SK-N-SH treated with all-trans-retinoic acid at 6 μM for 48 hours (cell line): ENCODE measurements around the gene KSR2.
"Not testable (repeated sequence)": the region's sequence is repeated elsewhere in the genome, so short reads cannot be mapped to it uniquely, and the experiment has no call there.

ENCODE experiments used
- ATAC-seq: fragments of 200-7000 bp; cut with Tn5 transposase; 3 replicates; pipeline ENCODE4 v1.9.1; 2020; ENCODE audit warnings: mild to moderate bottlenecking, moderate library complexity
- ARNTL ChIP-seq: fragments of 450-650 bp; formaldehyde crosslinking; IDR thresholded peaks from 2 replicates; pipeline ENCODE4 v1.5.0; 2020; ENCODE audit warnings: low read depth, mild to moderate bottlenecking, moderate library complexity, borderline replicate concordance
- BACH2 ChIP-seq: fragments of 250-450 bp; sonication (Bioruptor Pico); IDR thresholded peaks from 2 replicates; pipeline ENCODE4 v1.9.0; 2021; ENCODE audit warnings: mild to moderate bottlenecking, borderline replicate concordance
- CREB5 ChIP-seq: fragments of 250-450 bp; sonication (Bioruptor Pico); IDR thresholded peaks from 2 replicates; pipeline ENCODE4 v1.5.1; 2020; ENCODE audit warnings: low read depth, mild to moderate bottlenecking, moderate library complexity
- CSDC2 ChIP-seq: fragments of 250-450 bp; sonication (Bioruptor Pico); IDR thresholded peaks from 2 replicates; pipeline ENCODE4 v1.5.0; 2020; ENCODE audit warnings: mild to moderate bottlenecking, moderate library complexity
- CSRNP3 ChIP-seq: fragments of 250-450 bp; sonication (Bioruptor Pico); IDR thresholded peaks from 2 replicates; pipeline ENCODE4 v1.5.1; 2021; ENCODE audit warnings: mild to moderate bottlenecking, moderate library complexity
- ESRRG ChIP-seq: fragments of 250-450 bp; sonication (Bioruptor Pico); IDR thresholded peaks from 2 replicates; pipeline ENCODE4 v1.6.1; 2021; ENCODE audit warnings: mild to moderate bottlenecking
- OSR1 ChIP-seq: fragments of 250-450 bp; sonication (Bioruptor Pico); IDR thresholded peaks from 2 replicates; pipeline ENCODE4 v1.8.0; 2022; ENCODE audit warnings: moderate library complexity, mild to moderate bottlenecking, inconsistent platforms
- PATZ1 ChIP-seq: fragments of 250-450 bp; sonication (Bioruptor Pico); IDR thresholded peaks from 2 replicates; pipeline ENCODE4 v1.8.0; 2020; ENCODE audit warnings: mild to moderate bottlenecking, moderate library complexity, borderline replicate concordance
- POU6F1 ChIP-seq: fragments of 250-450 bp; sonication (Bioruptor Pico); IDR thresholded peaks from 2 replicates; pipeline ENCODE4 v1.8.0; 2021; ENCODE audit warnings: low read depth, mild to moderate bottlenecking, moderate library complexity, borderline replicate concordance
- PPARA ChIP-seq: fragments of 250-450 bp; sonication (Bioruptor Pico); IDR thresholded peaks from 2 replicates; pipeline ENCODE4 v1.5.0; 2020; ENCODE audit warnings: mild to moderate bottlenecking, borderline replicate concordance
- RARB ChIP-seq: fragments of 250-450 bp; sonication (Bioruptor Pico); IDR thresholded peaks from 2 replicates; pipeline ENCODE4 v1.8.0; 2021; ENCODE audit warnings: mild to moderate bottlenecking, moderate library complexity
- SNAI2 ChIP-seq: fragments of 250-450 bp; sonication (Bioruptor Pico); IDR thresholded peaks from 2 replicates; pipeline ENCODE4 v1.5.0; 2020; ENCODE audit warnings: mild to moderate bottlenecking, moderate library complexity
- TOX ChIP-seq: fragments of 250-450 bp; sonication (Bioruptor Pico); IDR thresholded peaks from 2 replicates; pipeline ENCODE4 v1.8.0; 2021; ENCODE audit warnings: mild to moderate bottlenecking, moderate library complexity, borderline replicate concordance
- ZC3H10 ChIP-seq: fragments of 250-450 bp; sonication (Bioruptor Pico); IDR thresholded peaks from 2 replicates; pipeline ENCODE4 v1.5.1; 2021; ENCODE audit warnings: mild to moderate bottlenecking, moderate library complexity
- ZFP3 ChIP-seq: fragments of 250-450 bp; sonication (Bioruptor Pico); IDR thresholded peaks from 2 replicates; pipeline ENCODE4 v1.5.0; 2020; ENCODE audit warnings: mild to moderate bottlenecking, moderate library complexity
- ZFP30 ChIP-seq: fragments of 450-650 bp; formaldehyde crosslinking; IDR thresholded peaks from 2 replicates; pipeline ENCODE4 v1.5.0; 2022; ENCODE audit warnings: mild to moderate bottlenecking, moderate library complexity
- ZNF565 ChIP-seq: fragments of 450-650 bp; formaldehyde crosslinking; conservative IDR thresholded peaks from 2 replicates; pipeline ENCODE4 v1.5.0; 2020; ENCODE audit warnings: low read depth, mild to moderate bottlenecking, moderate library complexity
- ZNF70 ChIP-seq: fragments of 450-650 bp; formaldehyde crosslinking; IDR thresholded peaks from 2 replicates; pipeline ENCODE4 v1.5.0; 2020; ENCODE audit warnings: mild to moderate bottlenecking, moderate library complexity
- ZNF8 ChIP-seq: fragments of 450-650 bp; formaldehyde crosslinking; IDR thresholded peaks from 2 replicates; pipeline ENCODE4 v1.5.0; 2020; ENCODE audit warnings: mild to moderate bottlenecking, moderate library complexity

The KSR2 gene

GRCh38 chr12:118011961-118012360 is 43.2 kb upstream of the KSR2 start:
- TF ChIP-seq SNAI2 (no peak), BACH2 (CRISPR knock-in tag) (no peak), TOX (no peak), PATZ1 (CRISPR knock-in tag) (no peak), ZFP30 (CRISPR knock-in tag) (no peak), ESRRG (CRISPR knock-in tag) (no peak), PPARA (CRISPR knock-in tag) (no peak), ARNTL (no peak), CREB5 (CRISPR knock-in tag) (no peak), RARB (no peak), ZNF70 (CRISPR knock-in tag) (no peak)
- no peak for ATAC-seq

GRCh38 chr12:118011377-118011776 is 42.6 kb upstream of the KSR2 start:
- no peak for TF ChIP-seq CSRNP3
- TF ChIP-seq POU6F1 (CRISPR knock-in tag): no peak
- no peak for TF ChIP-seq OSR1 (CRISPR knock-in tag)
- TF ChIP-seq ZFP3 (CRISPR knock-in tag): no peak
- TF ChIP-seq PATZ1 (CRISPR knock-in tag): no peak
- TF ChIP-seq ZNF8: no peak
- no peak for TF ChIP-seq CREB5 (CRISPR knock-in tag)
- TF ChIP-seq CSDC2 (CRISPR knock-in tag): no peak
- no peak for TF ChIP-seq PPARA (CRISPR knock-in tag)
- no peak for ATAC-seq

- ATAC-seq: no peak
- TF ChIP-seq ZNF70 (CRISPR knock-in tag) (no peak), ZC3H10 (CRISPR knock-in tag) (no peak), SNAI2 (no peak), ZNF8 (no peak)
Measured at GRCh38 chr12:118010903-118011302, 42.1 kb upstream of the KSR2 start.

GRCh38 chr12:117999806-118000205 is 31.0 kb upstream of the KSR2 start:
- ATAC-seq: not testable (repeated sequence)

- no peak for ATAC-seq
- no peak for TF ChIP-seq CSRNP3
- no peak for TF ChIP-seq ZNF70 (CRISPR knock-in tag)
- TF ChIP-seq BACH2 (CRISPR knock-in tag): no peak
- TF ChIP-seq TOX: no peak
- no peak for TF ChIP-seq ZC3H10 (CRISPR knock-in tag)
- TF ChIP-seq PATZ1 (CRISPR knock-in tag): no peak
- TF ChIP-seq PPARA (CRISPR knock-in tag): no peak
- no peak for TF ChIP-seq ZFP30 (CRISPR knock-in tag)
- no peak for TF ChIP-seq OSR1 (CRISPR knock-in tag)
- no peak for TF ChIP-seq ZFP3 (CRISPR knock-in tag)
- no peak for TF ChIP-seq ZNF565 (CRISPR knock-in tag)
- no peak for TF ChIP-seq ARNTL
Measured at GRCh38 chr12:117998719-117999118, 29.9 kb upstream of the KSR2 start.
